HG03520 (cell line): ENCODE results near the gene SERPINB6.
"Not testable (repeated sequence)": the region's sequence is repeated elsewhere in the genome, so short reads cannot be mapped to it uniquely, and the experiment has no call there.

Experiments used
- ATAC-seq: cut with Tn5 transposase; IDR thresholded peaks from one replicate; pipeline ENCODE4 v1.9.1; 2021; ENCODE audit warnings: mild to moderate bottlenecking, moderate library complexity; ENCODE audit not compliant: unreplicated experiment

Gene SERPINB6

DNA sequence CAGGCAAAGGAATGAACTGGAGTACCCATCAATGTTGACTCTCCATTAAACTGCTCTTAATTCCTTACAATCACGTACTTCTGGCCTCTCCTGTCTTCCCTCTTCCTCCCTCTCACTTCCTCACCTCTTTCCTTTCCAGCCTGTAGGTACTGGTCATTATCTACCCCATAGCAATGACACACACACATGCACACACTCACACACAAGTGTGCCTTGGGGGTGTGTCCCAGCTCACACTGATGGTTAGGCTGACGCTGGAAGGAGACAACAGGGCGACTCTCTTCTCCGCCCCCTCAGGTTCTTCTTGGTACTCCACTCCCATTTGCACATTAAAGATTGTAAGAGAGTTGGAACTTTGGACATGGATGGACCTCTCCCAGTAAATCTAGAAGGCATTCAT is 54.3 kb downstream of the SERPINB6 start:
- no peak for ATAC-seq

DNA sequence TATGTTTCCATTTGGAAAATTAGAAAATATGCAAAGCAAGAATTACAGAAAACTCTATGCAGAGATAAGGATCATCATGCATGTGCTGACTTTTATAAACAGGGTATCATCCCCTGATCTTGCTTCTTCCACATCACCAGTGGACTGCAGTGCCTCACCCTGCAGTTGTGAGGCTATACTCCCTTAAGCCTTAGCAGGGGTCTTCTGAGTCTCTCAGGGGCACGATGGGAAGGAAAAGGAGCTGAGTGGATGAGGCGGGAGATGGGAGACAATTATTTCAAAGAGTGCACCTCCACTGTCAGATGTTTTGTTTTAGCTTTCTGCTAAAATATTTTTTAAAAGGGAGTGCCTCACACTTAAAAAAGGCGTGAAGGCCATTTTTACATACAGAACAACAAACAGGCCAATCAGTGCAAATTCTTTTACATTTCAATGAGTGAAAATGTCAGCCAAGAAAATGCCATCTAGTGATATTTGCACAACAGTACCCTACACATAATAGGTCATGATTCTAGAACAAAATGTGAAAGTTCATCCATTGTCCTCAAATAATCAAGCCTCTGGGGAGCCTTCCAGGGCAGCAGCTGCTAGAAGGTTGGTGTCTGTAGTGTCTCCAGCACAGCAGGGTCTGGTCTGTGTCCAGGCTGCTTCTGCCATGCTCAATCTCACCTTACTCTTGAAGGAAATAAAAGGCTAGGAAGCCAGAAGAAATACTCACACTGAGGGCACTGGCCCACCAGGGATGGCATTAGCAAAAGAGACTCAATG is 55.0 kb downstream of the SERPINB6 start:
- ATAC-seq, result no peak

DNA sequence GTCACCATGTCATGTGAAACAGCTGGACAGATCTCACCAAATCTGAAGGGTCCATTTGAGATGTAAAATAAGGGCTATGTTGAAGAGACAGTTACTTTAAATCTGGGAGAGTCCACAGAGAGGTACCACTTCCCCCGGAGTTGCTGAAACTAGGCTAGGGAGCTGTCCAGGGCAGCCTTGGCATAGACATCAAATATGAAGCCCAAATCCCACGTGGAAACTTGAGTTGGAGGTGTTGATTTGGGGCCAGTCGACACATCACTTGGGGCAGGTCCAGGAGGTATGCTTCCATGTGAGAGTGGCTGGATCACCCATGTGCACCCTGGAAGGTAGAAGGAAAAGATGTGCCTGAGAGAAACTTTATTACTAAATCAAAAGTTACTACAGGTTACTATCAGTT is 56.2 kb downstream of the SERPINB6 start:
- ATAC-seq, result no peak

DNA sequence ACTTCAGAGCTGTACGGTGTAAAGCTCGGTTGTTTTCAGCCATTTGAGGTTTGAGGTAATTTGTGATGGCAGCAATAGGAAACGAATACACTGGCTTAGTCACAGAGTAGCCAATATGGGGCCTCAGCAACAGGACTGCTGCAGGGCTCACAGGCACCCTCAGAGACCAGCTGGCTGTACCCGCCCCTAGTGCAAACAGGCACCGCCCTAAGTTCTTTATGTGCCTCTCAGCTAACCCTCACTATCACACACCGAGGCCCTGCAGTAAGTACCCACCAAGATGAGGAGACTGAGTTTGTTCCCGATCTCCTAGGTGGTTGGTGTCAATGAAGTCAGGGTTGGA is 57.1 kb downstream of the SERPINB6 start:
- no peak for ATAC-seq

DNA sequence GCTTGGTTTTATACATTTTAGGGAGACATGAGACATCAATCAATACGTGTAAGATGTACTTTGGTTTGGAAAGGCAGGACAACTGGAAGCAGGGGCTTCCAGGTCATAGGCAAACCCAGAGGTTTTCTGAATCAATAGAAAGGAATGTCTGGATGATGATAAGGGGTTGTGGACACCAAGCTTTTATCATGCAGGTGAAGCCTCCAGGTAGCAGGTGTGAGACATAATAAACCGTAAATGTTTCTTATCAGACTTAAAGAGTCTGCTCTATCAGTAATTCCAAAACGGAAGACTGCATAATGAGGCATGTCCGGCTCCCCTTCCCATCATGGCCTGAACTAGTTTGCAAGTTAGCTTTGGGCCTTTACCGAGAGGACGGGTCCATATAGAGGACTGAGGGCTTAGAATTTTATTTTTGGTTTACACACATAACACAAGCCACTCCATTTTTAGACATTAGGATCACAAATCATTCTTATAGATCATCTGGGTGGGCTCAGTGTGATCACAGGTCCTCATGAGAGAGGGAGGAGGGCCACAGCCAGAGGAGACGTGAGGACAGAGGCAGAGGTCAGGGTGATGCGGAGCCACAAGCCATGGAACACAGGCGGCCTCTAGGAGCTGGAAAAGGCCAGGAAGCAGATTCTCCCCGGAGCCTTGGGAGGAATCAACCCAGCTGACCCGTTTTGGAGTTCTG is 57.6 kb downstream of the SERPINB6 start:
- no peak for ATAC-seq

DNA sequence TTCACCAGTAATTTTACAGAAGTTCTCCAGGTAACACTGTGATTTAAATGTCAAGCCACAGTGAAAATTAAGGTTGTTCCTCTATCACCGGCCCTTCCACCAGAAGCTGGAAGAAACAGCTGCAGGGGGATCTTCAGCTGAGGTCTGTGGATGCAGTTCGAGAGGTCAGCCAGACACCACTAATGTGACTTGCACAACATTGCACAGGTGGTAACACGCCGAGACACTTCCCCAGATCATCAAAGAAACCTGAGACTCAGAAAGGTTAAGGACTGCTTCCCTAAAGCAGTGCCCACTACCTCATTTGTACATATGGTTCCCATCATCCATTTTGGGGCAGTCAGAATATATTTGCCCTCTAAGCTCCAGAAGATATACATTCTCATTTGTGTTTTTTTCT is 60.2 kb downstream of the SERPINB6 start:
- no peak for ATAC-seq

DNA sequence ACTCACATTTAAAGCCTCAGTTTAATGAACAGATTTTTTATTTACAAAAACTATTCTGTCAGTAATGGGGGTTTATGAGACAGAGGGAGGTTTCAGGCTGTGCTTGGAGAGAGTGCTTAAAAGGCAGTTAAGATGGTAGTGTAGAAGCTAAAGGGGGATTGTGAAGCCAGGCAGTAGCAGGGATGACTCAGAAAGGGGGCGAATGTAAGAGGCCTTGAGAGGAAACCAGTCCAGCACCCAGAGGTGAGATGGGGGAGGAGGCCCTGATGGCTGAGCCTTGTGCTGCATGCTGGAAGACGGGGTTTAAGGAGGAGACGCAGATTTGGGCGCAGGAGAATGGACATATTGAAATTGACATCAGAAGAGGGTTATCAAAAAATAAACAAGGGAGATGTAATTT is 61.6 kb downstream of the SERPINB6 start:
- no peak for ATAC-seq

DNA sequence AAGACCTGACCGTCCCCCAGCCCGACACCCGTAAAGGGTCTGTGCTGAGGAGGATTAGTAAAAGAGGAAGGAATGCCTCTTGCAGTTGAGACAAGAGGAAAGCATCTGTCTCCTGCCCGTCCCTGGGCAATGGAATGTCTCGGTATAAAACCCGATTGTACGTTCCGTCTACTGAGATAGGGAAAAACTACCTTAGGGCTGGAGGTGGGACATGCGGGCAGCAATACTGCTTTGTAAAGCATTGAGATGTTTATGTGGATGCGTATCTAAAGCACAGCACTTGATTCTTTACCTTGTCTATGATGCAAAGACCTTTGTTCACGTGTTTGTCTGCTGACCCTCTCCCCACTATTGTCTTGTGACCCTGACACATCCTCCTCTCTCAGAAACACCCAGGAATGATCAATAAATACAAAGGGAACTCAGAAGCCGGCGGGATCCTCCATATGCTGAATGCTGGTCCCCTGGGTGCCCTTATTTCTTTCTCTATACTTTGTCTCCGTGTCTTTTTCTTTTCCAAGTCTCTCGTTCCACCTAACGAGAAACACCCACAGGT is 62.2 kb downstream of the SERPINB6 start:
- not testable (repeated sequence) for ATAC-seq

DNA sequence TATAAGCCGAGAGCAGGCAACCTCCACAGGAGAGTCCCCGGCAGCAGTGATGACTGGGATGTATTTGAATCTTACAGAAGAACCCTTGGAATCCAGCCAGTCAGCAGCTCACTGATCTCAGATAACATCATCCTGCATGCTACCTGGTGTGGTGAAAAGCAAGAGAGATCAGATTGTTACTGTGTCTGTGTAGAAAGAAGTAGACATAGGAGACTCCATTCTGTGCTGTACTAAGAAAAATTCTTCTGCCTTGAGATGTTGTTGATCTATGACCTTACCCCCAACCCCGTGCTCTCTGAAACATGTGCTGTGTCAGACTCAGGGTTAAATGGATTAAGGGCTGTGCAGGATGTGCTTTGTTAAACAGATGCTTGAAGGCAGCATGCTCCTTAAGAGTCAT is 62.9 kb downstream of the SERPINB6 start:
- not testable (repeated sequence) for ATAC-seq

DNA sequence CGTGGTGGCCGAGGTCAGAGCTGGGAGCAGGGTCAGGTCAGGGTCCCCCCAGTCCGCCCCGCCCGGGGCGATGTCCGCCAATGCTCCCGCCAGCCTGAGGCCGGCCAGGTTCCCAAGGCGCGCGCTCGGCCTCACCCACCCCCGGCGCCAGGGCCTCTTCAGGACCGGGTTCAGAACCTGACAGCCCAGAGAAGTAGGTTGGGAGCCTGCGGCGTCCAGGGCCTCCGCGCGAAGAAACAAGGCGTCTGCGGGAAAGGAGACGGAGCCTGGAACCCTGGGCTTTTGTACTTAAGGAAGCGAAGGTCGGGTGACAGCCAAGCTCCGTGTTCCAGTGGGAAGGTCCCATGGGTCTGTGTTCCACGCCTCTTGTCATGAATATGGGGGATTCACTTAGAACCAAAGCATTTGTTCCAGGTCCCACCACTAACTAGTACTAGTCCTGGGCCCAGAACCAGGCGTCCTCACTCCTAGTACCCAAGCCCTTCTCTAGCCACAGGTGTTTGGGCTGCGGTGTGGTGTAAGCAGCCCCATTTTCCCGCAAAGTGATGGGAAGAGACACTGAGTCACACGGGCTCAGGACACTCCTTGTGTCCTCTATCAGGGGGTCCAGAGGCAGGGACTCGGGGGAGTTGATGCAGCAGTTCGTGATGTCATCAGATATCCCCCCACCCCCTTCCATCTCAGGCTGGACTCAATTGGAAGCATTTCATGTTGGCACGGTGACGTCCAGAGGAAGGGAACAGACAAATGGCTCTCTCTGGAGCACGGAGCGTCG is 67.8 kb downstream of the SERPINB6 start:
- ATAC-seq, result not testable (repeated sequence)

DNA sequence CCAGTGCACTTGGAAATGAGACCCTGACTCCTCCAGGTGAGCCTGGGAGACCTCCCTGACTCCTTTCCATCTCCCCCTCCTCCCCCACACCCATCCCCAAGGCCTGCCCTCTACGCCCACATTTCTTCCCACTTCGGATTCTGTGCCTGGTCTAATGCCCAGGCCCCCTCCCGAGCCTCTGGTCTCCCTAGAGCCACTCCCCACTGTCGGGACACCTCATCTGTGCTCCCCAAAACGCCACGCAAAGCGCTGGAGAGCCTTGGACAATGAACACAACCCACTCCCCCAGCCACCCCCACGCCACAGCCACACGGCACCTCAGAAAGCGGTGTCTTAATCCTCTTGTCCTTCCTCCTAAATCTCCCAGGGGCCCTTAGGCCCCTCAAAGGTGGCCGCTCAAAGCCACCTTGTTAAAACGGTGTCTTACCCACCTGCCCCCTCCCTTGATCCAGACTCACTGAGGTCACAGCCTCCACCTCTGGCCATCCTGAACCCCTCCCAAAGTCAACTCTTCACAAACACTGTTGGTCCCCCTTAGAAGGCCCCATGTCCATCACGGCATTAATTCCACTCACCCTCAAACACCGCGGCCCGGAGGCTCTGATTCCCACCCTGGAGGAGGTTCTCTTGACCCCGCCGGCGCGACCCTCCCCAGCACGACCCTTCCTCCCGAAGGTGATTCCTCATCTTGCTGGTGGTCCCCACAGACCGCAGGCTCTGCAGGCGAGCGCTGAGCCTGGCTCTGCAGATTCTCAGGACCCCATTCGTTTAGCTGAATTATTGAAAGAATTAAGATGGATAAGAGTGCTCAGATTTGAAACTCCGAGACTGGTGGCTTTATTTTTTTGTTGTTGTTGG is 69.5 kb downstream of the SERPINB6 start:
- not testable (repeated sequence) for ATAC-seq

DNA sequence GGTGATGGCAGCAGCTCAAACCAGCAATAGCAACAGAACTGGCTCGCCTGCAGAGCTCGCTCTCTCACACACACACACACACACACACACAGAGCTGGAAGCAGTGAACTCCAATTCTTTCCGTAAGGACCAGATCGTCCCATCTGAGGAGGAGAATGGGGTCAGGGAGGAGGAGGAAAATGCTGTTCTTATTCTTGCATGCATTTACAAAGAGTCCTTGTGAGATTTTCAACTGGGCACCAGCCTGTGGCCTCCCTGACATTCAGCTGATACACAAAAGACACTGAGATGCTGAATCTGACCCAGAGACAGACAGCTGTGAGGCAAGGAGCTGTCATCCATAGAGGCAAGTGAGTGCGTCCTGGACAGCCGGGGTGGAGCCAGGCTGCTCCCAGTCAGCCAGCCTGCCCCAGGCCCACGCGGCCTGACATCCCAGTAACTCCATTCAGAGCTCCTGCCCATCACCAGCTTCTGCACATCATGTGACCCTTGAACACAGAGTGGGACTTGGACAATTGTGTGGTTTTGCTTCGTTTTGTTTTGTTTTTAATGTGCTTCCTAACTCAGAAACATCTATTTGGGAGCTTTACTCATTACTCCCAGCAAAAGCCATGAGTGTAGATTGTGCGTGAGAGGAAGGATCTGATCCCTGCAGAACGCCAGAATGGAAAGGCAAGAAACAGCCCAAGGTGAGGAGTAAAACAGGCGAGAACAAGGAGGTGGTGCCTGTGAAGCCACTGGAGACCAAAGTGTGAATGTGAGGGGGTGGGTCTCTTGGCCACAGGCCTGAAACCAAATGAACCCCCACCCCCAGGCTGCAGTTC is 70.3 kb downstream of the SERPINB6 start:
- no peak for ATAC-seq

DNA sequence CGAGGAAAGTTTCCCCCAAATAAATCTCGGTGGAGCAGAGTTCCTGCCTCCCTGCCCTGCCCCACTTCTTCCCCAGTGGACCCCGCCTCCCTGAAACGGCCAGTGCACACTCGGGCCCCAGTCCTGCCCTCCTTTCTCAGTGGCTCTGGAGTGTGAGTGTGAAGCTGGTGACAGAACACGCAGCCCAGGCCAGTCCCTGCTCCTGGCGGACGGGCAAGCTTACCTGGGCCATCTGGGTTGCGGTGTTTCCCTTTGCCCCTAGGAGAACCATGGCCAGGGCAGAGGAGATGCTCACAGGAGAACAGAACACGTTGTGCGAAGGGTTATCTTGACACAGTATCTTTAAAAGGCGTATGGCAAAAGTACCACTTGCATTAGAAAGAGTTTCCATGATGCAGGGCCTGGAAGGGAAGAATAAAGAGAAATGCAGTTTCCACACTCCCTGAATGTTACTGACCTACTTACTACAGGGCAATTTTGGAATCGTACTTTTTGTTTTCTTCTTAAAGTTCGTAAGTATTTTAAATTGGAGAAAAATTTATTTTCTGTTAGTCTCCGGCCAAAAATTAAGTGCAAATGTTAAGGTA is 71.1 kb downstream of the SERPINB6 start:
- no peak for ATAC-seq

DNA sequence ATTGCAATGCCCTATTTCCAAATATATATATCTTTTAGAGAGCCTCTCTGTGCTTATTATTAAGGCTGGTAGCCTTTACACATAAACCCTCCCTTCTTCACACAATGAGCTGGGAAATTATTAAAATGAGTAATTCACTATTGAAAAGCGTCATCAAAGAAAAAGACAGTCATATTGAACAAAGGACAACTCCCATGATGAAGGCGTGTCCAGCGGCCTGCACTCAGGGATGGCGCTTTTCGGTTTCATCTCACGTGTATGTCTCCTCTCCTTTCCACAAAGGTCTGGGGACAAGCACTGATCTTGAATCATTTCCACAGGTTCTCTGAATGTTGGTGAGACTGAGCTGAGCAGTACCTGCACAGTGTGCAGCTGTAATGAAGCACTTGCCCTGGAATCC is 71.8 kb downstream of the SERPINB6 start:
- ATAC-seq, result no peak
